Measurements from ENCODE around the gene ARID1B.

The ARID1B gene

GRCh38 chr6:157116426-157116825 lies 339.2 kb downstream of the ARID1B start:
- DNase-seq, result no peak

GRCh38 chr6:157117431-157118095 lies 340.4 kb downstream of the ARID1B start:
- DNase-seq, result no peak

DNA sequence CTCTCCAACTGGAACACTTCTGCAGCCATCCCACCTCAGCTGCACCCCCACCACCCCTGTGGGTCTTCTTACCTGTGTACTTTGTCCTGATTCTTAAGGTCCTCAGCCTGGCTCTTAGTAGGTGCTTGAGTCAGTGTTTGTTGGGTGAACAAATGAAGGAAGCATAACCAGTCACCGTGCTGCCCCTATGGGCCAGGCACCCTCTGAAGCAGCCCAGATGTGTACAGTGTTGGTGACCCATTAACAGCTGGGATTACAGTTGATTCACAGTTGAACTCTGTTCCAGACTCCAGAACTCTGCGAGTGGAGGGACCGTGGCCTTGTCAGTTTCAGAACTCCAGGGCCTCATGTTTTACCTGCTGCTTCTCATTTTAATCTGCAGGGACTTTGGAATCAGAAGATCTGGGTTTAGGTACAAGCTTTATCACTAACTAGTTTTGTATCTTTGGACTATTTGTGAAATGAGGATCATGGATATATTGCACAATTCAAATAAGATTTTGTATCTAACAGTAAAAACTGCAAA lies 342.4 kb downstream of the ARID1B start:
- DNase-seq, result no peak

- no peak for DNase-seq
Observed at GRCh38 chr6:157120534-157121232, 343.5 kb downstream of the ARID1B start.

GRCh38 chr6:157121897-157122296 lies 344.7 kb downstream of the ARID1B start:
- no peak for DNase-seq

DNA sequence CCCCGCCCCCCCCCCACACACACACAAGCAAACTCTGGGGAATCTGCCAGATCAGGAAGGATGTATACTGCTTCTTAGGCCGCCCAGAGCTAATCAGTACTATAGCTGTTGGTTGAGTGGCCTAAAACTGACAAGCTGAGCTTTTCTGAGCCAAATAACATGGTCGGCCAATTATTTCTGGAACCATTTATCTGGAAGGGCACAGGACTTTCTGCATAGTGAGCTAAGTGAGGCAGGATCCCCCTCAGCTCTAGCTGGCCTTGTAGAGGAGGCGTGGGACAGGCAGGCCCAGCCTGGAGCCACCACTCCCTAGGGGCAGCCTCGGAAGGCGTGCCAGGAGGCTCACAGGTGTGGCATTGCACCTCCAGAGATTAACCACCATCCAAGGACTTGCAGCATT lies 346.1 kb downstream of the ARID1B start:
- DNase-seq, result no peak

DNA sequence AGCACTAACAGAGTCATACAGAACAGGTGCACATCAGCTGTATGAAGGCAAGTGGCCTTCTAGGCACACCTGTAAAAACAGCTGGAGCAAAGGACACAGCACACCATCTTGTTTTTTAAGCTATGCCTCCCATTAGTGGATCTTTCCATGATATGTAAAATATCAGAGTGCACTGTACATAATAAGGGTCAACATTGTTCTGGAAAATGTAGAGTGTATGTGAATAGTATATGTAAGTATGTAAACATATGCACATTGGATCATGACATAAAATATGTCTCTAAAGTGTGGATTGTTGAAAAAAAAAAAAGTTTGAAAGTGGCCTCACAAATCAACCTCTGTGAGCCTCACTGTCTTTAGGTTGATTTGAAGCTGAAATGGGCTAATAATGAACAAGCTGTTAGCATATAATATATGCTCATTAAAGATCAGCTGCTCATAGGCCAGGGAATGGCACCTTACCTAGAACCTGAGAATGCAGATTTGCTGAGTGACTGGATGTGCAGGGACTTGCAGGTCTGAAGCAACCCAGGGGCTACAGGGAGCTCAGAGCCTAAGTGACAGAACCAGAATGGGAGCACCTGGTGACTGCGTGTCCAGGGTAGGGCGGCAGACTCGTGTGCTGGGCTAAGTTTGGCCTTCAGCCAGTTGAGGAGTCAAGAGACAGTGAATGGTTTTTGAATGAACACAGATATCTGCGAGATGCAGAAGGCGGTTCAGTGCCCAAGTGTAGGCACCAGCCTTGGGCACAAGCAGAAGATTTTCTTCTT lies 347.5 kb downstream of the ARID1B start:
- no peak for DNase-seq

DNA sequence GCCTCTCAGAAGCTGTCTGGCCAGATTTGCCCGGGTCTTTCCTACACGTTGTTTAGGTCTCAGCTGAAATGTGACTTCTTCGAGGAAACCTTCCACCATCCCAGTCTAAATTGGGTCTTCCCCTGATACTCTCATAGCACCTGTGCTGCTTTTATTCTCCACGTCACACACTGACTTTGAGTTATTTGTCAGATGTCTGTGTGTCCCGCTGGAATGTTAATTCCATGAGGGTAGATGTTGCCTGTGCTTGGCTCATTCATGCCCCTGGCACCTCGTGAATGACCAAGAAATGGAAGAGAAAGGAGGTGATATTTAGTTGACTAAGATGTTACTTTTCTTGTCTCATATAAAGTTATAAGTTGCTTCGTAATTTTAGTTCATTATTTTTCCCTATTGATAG lies 348.4 kb downstream of the ARID1B start:
- no peak for DNase-seq

- no peak for DNase-seq
Observed at GRCh38 chr6:157126183-157127098, 349.3 kb downstream of the ARID1B start.

GRCh38 chr6:157128235-157128775 lies 351.1 kb downstream of the ARID1B start:
- no peak for DNase-seq

- DNase-seq, result no peak
Observed at GRCh38 chr6:157131250-157131649, 354.1 kb downstream of the ARID1B start.

- DNase-seq, result no peak
Observed at GRCh38 chr6:157133856-157134255, 356.7 kb downstream of the ARID1B start.

- DNase-seq, result no peak
Observed at GRCh38 chr6:157134402-157135047, 357.3 kb downstream of the ARID1B start.

DNA sequence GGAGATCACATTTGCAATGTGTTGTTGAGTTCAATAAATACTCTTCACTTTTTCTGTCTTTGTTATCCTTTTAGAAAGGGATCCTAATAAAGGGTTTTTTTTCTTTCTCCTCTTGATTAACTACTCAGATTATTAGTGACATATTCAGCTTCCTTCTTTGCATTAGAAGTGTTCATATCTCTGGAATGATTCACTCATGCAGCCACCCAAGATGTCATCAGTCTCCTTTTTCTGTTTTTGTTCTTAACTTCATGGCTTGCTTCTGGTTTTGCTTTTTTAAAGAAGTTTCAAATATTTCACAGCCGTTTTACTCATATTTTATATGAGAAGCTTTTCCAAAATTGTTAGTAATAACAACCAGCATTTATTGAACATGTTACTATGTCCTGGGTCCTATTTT lies 358.5 kb downstream of the ARID1B start:
- no peak for DNase-seq

- DNase-seq, result no peak
Observed at GRCh38 chr6:157137501-157137900, 360.3 kb downstream of the ARID1B start.

GRCh38 chr6:157139054-157139708 lies 362.0 kb downstream of the ARID1B start:
- DNase-seq, result no peak

- peak; percentile 60 for DNase-seq
Observed at GRCh38 chr6:157143171-157143889, 366.2 kb downstream of the ARID1B start.

GRCh38 chr6:157143890-157144798 lies 367.0 kb downstream of the ARID1B start:
- DNase-seq, result no peak

- DNase-seq, result no peak
Observed at GRCh38 chr6:157144859-157145568, 367.8 kb downstream of the ARID1B start.

Data from activated CD4-positive, alpha-beta T cell treated with anti-CD3 and anti-CD28 coated beads for 48 hours (primary cell).